ENCODE results near the gene ANXA3.

DNA sequence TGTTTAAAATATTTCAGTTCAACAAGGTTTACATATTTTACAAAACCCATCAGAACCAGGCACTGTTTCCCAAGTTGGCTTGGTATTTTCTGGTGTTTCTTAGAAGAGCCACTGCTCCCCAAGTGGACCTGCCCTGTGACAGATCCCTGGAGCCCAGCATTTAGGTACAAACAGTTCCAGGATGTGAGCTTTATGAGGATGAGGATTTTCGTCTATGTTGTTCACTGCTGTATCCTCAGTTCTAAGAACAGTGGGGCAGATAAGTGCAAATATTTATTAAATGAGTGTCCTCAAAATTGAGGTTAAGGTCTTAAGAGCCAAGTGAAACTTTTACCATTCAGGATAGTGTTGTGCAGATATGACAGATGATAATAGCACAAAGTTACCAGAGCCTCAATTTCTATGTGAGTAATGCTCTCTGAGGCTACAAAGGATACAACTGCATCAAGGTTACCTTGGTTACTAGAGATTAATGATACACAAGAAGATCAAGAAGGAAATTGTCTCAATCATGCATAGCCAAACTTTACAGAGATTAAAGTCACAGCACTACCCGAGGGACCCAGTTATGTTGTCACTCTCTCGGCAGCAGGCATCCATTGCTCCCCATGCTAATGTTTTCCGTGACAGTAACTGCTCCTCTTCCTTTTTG is 37.5 kb downstream of the ANXA3 start:
- TF ChIP-seq POLR2A (IDR thresholded peaks at IDR 0.05; ENCODE audit: low read depth, low read length) (no peak), POLR2AphosphoS5 (IDR thresholded peaks at IDR 0.05; ENCODE audit: insufficient read depth, low read depth, low read length) (no peak)
- TF ChIP-seq, protein P1, sequence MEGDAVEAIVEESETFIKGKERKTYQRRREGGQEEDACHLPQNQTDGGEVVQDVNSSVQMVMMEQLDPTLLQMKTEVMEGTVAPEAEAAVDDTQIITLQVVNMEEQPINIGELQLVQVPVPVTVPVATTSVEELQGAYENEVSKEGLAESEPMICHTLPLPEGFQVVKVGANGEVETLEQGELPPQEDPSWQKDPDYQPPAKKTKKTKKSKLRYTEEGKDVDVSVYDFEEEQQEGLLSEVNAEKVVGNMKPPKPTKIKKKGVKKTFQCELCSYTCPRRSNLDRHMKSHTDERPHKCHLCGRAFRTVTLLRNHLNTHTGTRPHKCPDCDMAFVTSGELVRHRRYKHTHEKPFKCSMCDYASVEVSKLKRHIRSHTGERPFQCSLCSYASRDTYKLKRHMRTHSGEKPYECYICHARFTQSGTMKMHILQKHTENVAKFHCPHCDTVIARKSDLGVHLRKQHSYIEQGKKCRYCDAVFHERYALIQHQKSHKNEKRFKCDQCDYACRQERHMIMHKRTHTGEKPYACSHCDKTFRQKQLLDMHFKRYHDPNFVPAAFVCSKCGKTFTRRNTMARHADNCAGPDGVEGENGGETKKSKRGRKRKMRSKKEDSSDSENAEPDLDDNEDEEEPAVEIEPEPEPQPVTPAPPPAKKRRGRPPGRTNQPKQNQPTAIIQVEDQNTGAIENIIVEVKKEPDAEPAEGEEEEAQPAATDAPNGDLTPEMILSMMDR (IDR thresholded peaks at IDR 0.05; ENCODE audit: extremely low read depth in 1 of 2, insufficient read depth in 1 of 2, low read depth in 1 of 2, low read length in 2 of 2): no peak
- TF ChIP-seq, protein P2, sequence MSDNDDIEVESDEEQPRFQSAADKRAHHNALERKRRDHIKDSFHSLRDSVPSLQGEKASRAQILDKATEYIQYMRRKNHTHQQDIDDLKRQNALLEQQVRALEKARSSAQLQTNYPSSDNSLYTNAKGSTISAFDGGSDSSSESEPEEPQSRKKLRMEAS (IDR thresholded peaks at IDR 0.05; ENCODE audit: insufficient read depth, insufficient read length): no peak
